Measurements from ENCODE around the gene C1D.

The C1D gene

GRCh38 chr2:68057658-68058396, 5.0 kb downstream of the C1D start:
- no peak for DNase-seq

GRCh38 chr2:68052717-68053422, 9.9 kb downstream of the C1D start:
- DNase-seq = no peak

GRCh38 chr2:68050353-68050752, 12.5 kb downstream of the C1D start:
- DNase-seq = no peak

- no peak for DNase-seq
Observed at GRCh38 chr2:68046642-68047240, 16.1 kb downstream of the C1D start.

- no peak for DNase-seq
Observed at GRCh38 chr2:68046224-68046623, 16.6 kb downstream of the C1D start.

- no peak for DNase-seq
Observed at GRCh38 chr2:68045342-68045741, 17.5 kb downstream of the C1D start.

GRCh38 chr2:68044099-68044498, 18.7 kb downstream of the C1D start:
- DNase-seq = no peak

- DNase-seq = no peak
Observed at GRCh38 chr2:68043695-68044094, 19.1 kb downstream of the C1D start.

GRCh38 chr2:68043032-68043431, 19.8 kb downstream of the C1D start:
- no peak for DNase-seq

- DNase-seq = no peak
Observed at GRCh38 chr2:68041704-68042245, 21.0 kb downstream of the C1D start.

GRCh38 chr2:68040078-68040477, 22.7 kb downstream of the C1D start:
- DNase-seq = no peak

GRCh38 chr2:68039317-68039716, 23.5 kb downstream of the C1D start:
- DNase-seq = no peak

GRCh38 chr2:68032702-68033101, 30.1 kb downstream of the C1D start:
- DNase-seq = no peak

- no peak for DNase-seq
Observed at GRCh38 chr2:68031542-68032160, 31.2 kb downstream of the C1D start.

- no peak for DNase-seq
Observed at GRCh38 chr2:68031043-68031442, 31.8 kb downstream of the C1D start.

GRCh38 chr2:68030529-68030928, 32.3 kb downstream of the C1D start:
- DNase-seq = no peak

GRCh38 chr2:68027959-68028358, 34.8 kb downstream of the C1D start:
- DNase-seq = no peak

- no peak for DNase-seq
Observed at GRCh38 chr2:68024450-68024849, 38.4 kb downstream of the C1D start.

- no peak for DNase-seq
Observed at GRCh38 chr2:68023904-68024303, 38.9 kb downstream of the C1D start.

GRCh38 chr2:68018727-68019126, 44.1 kb downstream of the C1D start:
- no peak for DNase-seq

- DNase-seq = no peak
Observed at GRCh38 chr2:68009526-68009925, 53.3 kb downstream of the C1D start.

GRCh38 chr2:68000170-68000825, 62.5 kb downstream of the C1D start:
- no peak for DNase-seq

GRCh38 chr2:67999332-67999731, 63.5 kb downstream of the C1D start:
- no peak for DNase-seq

Measured in left hindlimb (tissue), 1 donor.